Esophagus squamous epithelium (tissue), 4 donors: ENCODE data around the gene IL1RAPL1.

Experiments used
- CTCF ChIP-seq, 6 experiments: fragments of 450-650 bp in 4 of 6; fragments of 200-600 bp in 2 of 6; sonication (generic) in 2 of 6; IDR thresholded peaks; one replicate each; pipeline ENCODE4 v1.5.1; 2016 to 2019; ENCODE audit warnings: antibody characterized with exemption in 6 of 6, mild to moderate bottlenecking in 4 of 6, moderate library complexity in 4 of 6
- POLR2A ChIP-seq, 4 donors: fragments of 450-650 bp; IDR thresholded peaks; one replicate each; pipeline ENCODE4 v1.6.1; 2017; ENCODE audit warnings: antibody characterized with exemption in 4 of 4, mild to moderate bottlenecking in 4 of 4, moderate library complexity in 3 of 4

DNA sequence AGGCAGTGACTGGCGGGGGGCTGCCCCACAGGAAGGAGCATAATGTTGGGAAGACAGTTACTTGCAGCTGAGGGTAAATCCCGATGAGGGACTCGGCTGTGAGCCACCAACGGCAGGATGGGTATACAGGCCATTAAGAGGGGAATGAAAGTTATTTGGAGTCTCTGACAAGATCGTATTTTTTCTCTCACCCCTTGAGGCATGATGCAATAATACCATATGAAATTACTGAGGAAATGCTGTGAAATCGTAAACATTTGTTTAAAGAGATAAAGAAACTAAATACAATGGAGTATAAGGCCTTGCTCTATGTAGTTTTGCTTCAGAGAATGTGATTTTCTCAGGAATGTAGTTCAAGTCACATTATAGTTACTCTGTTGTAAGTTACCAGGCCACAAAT, 12.7 kb downstream of the IL1RAPL1 start:
- TF ChIP-seq POLR2A (IDR thresholded peaks at IDR 0.05) (no peak), CTCF (IDR thresholded peaks at IDR 0.05) (no peak)
